Sigmoid colon (tissue), 7 donors: ENCODE data around the gene TADA1. TPM values are rescaled to one million over a fixed set of nuclear protein-coding genes. Genes with fewer than 3 reads are reported as not detected.

Experiments used
- DNase-seq: peaks from one replicate; pipeline ENCODE4 v3.0.0-alpha.2; 2019
- H3K27ac ChIP-seq, 4 donors: fragments of 200-600 bp; sonication (generic); one replicate each; pipeline ENCODE4 v1.5.1; 2016 to 2019; ENCODE audit warnings: mild to moderate bottlenecking in 1 of 4
- H3K27me3 ChIP-seq, 3 donors: fragments of 200-600 bp; sonication (generic); one replicate each; pipeline ENCODE4 v1.5.1; 2019; ENCODE audit warnings: mild to moderate bottlenecking in 1 of 3
- H3K36me3 ChIP-seq, 4 donors: fragments of 200-600 bp; sonication (generic); one replicate each; pipeline ENCODE4 v1.5.1; 2016 to 2019
- H3K4me1 ChIP-seq, 4 donors: fragments of 200-600 bp; sonication (generic); one replicate each; pipeline ENCODE4 v1.5.1; 2017 to 2019
- H3K4me3 ChIP-seq, 4 donors: fragments of 200-600 bp; sonication (generic); one replicate each; pipeline ENCODE4 v1.5.1; 2017 to 2019; ENCODE audit warnings: mild to moderate bottlenecking in 2 of 4, moderate library complexity in 1 of 4
- H3K9me3 ChIP-seq, 4 donors: fragments of 200-600 bp in 3 of 4; sonication (generic) in 3 of 4; one replicate each; pipeline versions ENCODE4 v1.5.1 to v1.6.1; 2013 to 2019
- EP300 ChIP-seq, 4 donors: sonication (generic); formaldehyde crosslinking; IDR thresholded peaks; one replicate each; pipeline ENCODE4 v1.6.1; 2017; ENCODE audit warnings: antibody characterized with exemption in 4 of 4
- POLR2A ChIP-seq, 2 donors: fragments of 450-650 bp; IDR thresholded peaks; one replicate each; pipeline ENCODE4 v1.6.1; 2016; ENCODE audit warnings: antibody characterized with exemption in 2 of 2, mild to moderate bottlenecking in 2 of 2, moderate library complexity in 2 of 2
- POLR2AphosphoS5 ChIP-seq, 4 donors: sonication (generic); formaldehyde crosslinking; IDR thresholded peaks; one replicate each; pipeline ENCODE4 v1.6.1; 2017; ENCODE audit warnings: antibody characterized with exemption in 4 of 4
- WGBS, 2 donors: extraction: QIAGEN DNeasy Blood & Tissue Kit; methylation state at CpG; one replicate each; pipeline ENCODE4 v1.1.7; 2013; 5-methylcytosine and 5-hydroxymethylcytosine counted together
- intact Hi-C: fragments of 100-400 bp; cut with DNase I; formaldehyde crosslinking; loops from one replicate; pipeline ENCODE4 v1.15.1; 2023
- polyA plus RNA-seq, 3 donors: library from polyadenylated mRNA; stranded (reverse); fragments of 200-250 nt; gene quantifications; one replicate each; pipeline ENCODE4 v1.2.3, GENCODE V29; 2013
- total RNA-seq, 4 donors: library from RNA; depleted of rRNA; stranded (reverse); fragments of >200 nt; gene quantifications; one replicate each; pipeline ENCODE4 v1.1.0, GENCODE V29; 2016
- TF ChIP-seq, protein P1 (sequence below), 4 experiments: fragments of 450-650 bp in 3 of 4; fragments of 200-600 bp in 1 of 4; IDR thresholded peaks; one replicate each; pipeline ENCODE4 v1.5.1; 2016 to 2019; ENCODE audit warnings: antibody characterized with exemption in 4 of 4, mild to moderate bottlenecking in 3 of 4, moderate library complexity in 2 of 4
- donor health status: healthy with polysubstance abuse.
- donor health status: Bipolar disorder and iron deficiency.
- donor health status: healthy.

TADA1 gene
- total and polyA plus RNA-seq, 7 donors = 7.2 to 16.4 (median 8.6) TPM

DNA sequence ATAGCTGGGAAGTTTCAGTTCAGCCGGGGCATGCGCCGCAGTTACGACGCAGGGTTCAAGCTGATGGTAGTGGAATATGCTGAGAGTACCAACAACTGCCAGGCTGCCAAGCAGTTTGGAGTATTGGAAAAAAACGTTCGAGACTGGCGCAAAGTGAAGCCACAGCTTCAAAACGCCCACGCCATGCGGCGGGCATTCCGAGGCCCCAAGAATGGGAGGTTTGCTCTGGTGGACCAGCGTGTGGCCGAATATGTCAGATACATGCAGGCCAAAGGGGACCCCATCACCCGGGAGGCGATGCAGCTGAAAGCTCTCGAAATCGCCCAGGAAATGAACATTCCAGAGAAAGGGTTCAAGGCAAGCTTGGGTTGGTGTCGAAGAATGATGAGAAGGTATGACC, 26.9 kb downstream of the TADA1 start:
- no peak overlapping the region for H3K4me3 ChIP-seq
- WGBS, 2 donors = 97 to 98% methylated on average over 20 of the region's 20 CpGs
- intact Hi-C loops = loop anchor here (5.0 kb wide), 1 partner anchor 373 kb away; the partner anchor contains the start of gene POU2F1
- no peak for DNase-seq
- peaks cover 39 to 97% (median 52%) of the 10 kb centered on the region in 4 donors for H3K36me3 ChIP-seq
- TF ChIP-seq, protein P1, sequence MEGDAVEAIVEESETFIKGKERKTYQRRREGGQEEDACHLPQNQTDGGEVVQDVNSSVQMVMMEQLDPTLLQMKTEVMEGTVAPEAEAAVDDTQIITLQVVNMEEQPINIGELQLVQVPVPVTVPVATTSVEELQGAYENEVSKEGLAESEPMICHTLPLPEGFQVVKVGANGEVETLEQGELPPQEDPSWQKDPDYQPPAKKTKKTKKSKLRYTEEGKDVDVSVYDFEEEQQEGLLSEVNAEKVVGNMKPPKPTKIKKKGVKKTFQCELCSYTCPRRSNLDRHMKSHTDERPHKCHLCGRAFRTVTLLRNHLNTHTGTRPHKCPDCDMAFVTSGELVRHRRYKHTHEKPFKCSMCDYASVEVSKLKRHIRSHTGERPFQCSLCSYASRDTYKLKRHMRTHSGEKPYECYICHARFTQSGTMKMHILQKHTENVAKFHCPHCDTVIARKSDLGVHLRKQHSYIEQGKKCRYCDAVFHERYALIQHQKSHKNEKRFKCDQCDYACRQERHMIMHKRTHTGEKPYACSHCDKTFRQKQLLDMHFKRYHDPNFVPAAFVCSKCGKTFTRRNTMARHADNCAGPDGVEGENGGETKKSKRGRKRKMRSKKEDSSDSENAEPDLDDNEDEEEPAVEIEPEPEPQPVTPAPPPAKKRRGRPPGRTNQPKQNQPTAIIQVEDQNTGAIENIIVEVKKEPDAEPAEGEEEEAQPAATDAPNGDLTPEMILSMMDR (IDR thresholded peaks at IDR 0.05) = no peak
- TF ChIP-seq EP300 (IDR thresholded peaks at IDR 0.05) (no peak), POLR2AphosphoS5 (IDR thresholded peaks at IDR 0.05) (no peak), POLR2A (IDR thresholded peaks at IDR 0.05) (no peak)
- peaks cover 0 to 18% (median 15%) of the 10 kb centered on the region in 4 donors for H3K4me1 ChIP-seq
- H3K9me3 ChIP-seq = no peaks in the 10 kb centered on the region
- H3K27me3 ChIP-seq = no peaks in the 10 kb centered on the region
- H3K27ac ChIP-seq = no peak overlapping the region

GRCh38 chr1:166848193-166848592, 27.9 kb downstream of the TADA1 start:
- Histone ChIP-seq H3K4me1 (peaks cover 0 to 27% (median 25%) of the 10 kb centered on the region in 4 donors), H3K27ac (no peak overlapping the region), H3K9me3 (no peaks in the 10 kb centered on the region), H3K36me3 (peaks cover 38 to 97% (median 59%) of the 10 kb centered on the region in 4 donors), H3K27me3 (no peaks in the 10 kb centered on the region), H3K4me3 (no peak overlapping the region)
- intact Hi-C loops = loop anchor here (5.0 kb wide), 1 partner anchor 374 kb away; the partner anchor contains the start of gene POU2F1
- no peak for DNase-seq
- TF ChIP-seq POLR2AphosphoS5 (IDR thresholded peaks at IDR 0.05) = no peak
- TF ChIP-seq POLR2A (IDR thresholded peaks at IDR 0.05) = no peak
- TF ChIP-seq EP300 (IDR thresholded peaks at IDR 0.05) = no peak
- TF ChIP-seq, protein P1 (IDR thresholded peaks at IDR 0.05) = no peak

GRCh38 chr1:166844791-166845190, 31.3 kb downstream of the TADA1 start:
- TF ChIP-seq EP300 (IDR thresholded peaks at IDR 0.05) (no peak), POLR2AphosphoS5 (IDR thresholded peaks at IDR 0.05) (no peak), POLR2A (IDR thresholded peaks at IDR 0.05) (no peak)
- TF ChIP-seq, protein P1 (IDR thresholded peaks at IDR 0.05) = no peak
- WGBS, 2 donors = 73 to 80% methylated on average over 7 of the region's 7 CpGs
- Histone ChIP-seq H3K27ac (peak overlapping the region; percentile 38 to 71 (median 62)), H3K36me3 (peaks cover 19 to 90% (median 52%) of the 10 kb centered on the region in 4 donors), H3K4me1 (peaks cover 0 to 59% (median 55%) of the 10 kb centered on the region in 4 donors), H3K4me3 (no peak overlapping the region), H3K9me3 (no peaks in the 10 kb centered on the region), H3K27me3 (no peaks in the 10 kb centered on the region)
- intact Hi-C loops = loop anchor here (5.0 kb wide), 1 partner anchor 378 kb away; the partner anchor contains the start of gene POU2F1
- no peak for DNase-seq

DNA sequence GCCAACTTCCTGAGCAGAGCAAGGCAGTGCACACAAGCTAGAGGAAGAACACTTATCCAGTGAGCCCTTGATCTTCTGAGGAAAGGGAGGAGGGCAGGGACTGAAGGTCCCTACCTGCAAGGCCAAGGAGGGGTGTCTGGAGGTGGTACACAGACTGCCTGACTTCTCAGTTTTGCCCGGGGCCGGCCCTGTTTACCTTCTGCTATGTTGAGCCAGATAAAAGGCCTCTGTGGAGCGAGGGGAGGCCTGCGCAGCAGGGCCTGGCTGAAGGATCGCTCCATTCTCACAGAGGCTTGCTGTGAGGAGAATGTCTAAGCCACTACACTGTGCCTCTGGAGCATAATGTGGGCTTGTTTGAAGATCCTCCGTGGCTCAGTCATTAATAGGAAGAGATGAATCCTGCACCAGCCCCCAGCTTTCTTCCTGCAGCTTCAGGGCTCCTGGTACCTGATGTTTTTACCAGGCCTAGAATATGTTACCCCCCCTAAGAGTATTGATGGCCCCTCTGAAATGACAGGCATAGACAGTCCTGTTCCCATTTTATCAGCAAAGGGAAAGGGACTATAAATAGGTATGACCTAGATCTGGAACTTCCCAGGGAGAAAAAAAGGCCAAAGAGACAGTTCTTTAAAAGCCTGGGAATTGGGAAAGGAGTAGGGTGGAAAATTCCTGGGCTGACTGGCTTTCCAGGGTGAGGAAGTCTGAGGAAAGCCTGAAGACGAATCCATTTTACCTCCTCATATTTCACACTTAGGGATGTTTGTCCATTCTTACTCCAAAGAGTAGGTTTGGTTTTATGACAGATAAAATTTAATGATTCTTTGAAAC, 32.1 kb downstream of the TADA1 start:
- intact Hi-C loops = no loop called here
- 35 to 72% methylated on average over 7 of the region's 7 CpGs for WGBS, 2 donors
- peak overlapping the region; percentile 38 to 71 (median 62) for H3K27ac ChIP-seq
- no peak for TF ChIP-seq EP300 (IDR thresholded peaks at IDR 0.05)
- peaks cover 0 to 60% (median 55%) of the 10 kb centered on the region in 4 donors for H3K4me1 ChIP-seq
- H3K36me3 ChIP-seq = peaks cover 13 to 82% (median 44%) of the 10 kb centered on the region in 4 donors
- no peaks in the 10 kb centered on the region for H3K27me3 ChIP-seq
- no peak for DNase-seq
- H3K4me3 ChIP-seq = no peak overlapping the region
- no peaks in the 10 kb centered on the region for H3K9me3 ChIP-seq

DNA sequence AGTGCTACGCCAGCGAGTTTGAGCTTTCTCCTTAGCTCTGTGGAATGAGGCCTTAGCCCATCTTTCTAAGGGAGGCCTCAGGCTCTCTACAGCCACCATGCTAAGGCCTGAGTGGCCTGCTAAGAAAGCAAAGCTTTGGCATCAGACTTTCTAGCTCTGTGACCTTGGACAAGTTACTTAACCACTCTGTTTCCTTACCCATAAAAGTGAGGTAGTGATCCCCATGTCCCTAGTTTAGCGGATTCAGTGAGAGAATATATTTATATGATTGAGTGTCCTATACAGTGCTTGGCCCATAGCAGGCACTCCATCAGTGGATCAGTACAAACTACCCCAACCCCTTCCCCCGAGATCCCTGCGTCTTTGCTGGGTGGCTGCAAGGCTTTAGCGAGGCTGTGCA, 32.7 kb downstream of the TADA1 start:
- Histone ChIP-seq H3K36me3 (peaks cover 11 to 75% (median 37%) of the 10 kb centered on the region in 4 donors), H3K9me3 (no peaks in the 10 kb centered on the region), H3K4me3 (no peak overlapping the region), H3K27me3 (no peaks in the 10 kb centered on the region), H3K27ac (peak overlapping the region; percentile 38 to 71 (median 62)), H3K4me1 (peaks cover 0 to 67% (median 61%) of the 10 kb centered on the region in 4 donors)
- WGBS, 2 donors = 56 to 77% methylated on average over 6 of the region's 6 CpGs
- no peak for DNase-seq
- TF ChIP-seq POLR2AphosphoS5 (IDR thresholded peaks at IDR 0.05) = no peak
- TF ChIP-seq EP300 (IDR thresholded peaks at IDR 0.05) = no peak
- TF ChIP-seq POLR2A (IDR thresholded peaks at IDR 0.05) = no peak
- intact Hi-C loops = no loop called here
